Measurements from ENCODE around the gene GAA. TPM values are rescaled to one million over a fixed set of nuclear protein-coding genes. Genes with fewer than 3 reads are reported as not detected.

GAA gene
- total and polyA plus RNA-seq, 11 donors: 27.5 to 109 (median 46.0) TPM

GRCh38 chr17:80104321-80104955 lies 3.1 kb downstream of the GAA start:
- WGBS, 4 donors: 61 to 70% (median 66%) methylated on average over 23 to 26 of the region's 26 CpGs
- H3K36me3 ChIP-seq: peaks cover 0 to 22% (median 0%) of the 10 kb centered on the region in 9 donors
- no peak for DNase-seq
- intact Hi-C loops (cut with DNase I): loop anchor here in 3 of 10 donors (5.0 kb wide), 3 partner anchors 43 to 158 kb away; partner anchors contain the start of genes EIF4A3 (in 3 of the 3) and RNF213 (in 2 of the 3)
- ATAC-seq: no peak
- H3K9me3 ChIP-seq: no peaks in the 10 kb centered on the region
- H3K27ac ChIP-seq: no peak overlapping the region
- TF ChIP-seq POLR2A (IDR thresholded peaks at IDR 0.05): no peak
- TF ChIP-seq, protein P1, sequence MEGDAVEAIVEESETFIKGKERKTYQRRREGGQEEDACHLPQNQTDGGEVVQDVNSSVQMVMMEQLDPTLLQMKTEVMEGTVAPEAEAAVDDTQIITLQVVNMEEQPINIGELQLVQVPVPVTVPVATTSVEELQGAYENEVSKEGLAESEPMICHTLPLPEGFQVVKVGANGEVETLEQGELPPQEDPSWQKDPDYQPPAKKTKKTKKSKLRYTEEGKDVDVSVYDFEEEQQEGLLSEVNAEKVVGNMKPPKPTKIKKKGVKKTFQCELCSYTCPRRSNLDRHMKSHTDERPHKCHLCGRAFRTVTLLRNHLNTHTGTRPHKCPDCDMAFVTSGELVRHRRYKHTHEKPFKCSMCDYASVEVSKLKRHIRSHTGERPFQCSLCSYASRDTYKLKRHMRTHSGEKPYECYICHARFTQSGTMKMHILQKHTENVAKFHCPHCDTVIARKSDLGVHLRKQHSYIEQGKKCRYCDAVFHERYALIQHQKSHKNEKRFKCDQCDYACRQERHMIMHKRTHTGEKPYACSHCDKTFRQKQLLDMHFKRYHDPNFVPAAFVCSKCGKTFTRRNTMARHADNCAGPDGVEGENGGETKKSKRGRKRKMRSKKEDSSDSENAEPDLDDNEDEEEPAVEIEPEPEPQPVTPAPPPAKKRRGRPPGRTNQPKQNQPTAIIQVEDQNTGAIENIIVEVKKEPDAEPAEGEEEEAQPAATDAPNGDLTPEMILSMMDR (IDR thresholded peaks at IDR 0.05): no peak
- H3K4me3 ChIP-seq: no peak overlapping the region
- peaks cover 0 to 23% (median 7%) of the 10 kb centered on the region in 12 donors for H3K4me1 ChIP-seq
- no peaks in the 10 kb centered on the region for H3K27me3 ChIP-seq

DNA sequence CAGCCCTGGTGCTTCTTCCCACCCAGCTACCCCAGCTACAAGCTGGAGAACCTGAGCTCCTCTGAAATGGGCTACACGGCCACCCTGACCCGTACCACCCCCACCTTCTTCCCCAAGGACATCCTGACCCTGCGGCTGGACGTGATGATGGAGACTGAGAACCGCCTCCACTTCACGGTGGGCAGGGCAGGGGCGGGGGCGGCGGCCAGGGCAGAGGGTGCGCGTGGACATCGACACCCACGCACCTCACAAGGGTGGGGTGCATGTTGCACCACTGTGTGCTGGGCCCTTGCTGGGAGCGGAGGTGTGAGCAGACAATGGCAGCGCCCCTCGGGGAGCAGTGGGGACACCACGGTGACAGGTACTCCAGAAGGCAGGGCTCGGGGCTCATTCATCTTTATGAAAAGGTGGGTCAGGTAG lies 3.6 kb downstream of the GAA start:
- Histone ChIP-seq H3K4me1 (peaks cover 0 to 23% (median 7%) of the 10 kb centered on the region in 12 donors), H3K27ac (no peak overlapping the region), H3K36me3 (peaks cover 0 to 22% (median 0%) of the 10 kb centered on the region in 9 donors), H3K9me3 (no peaks in the 10 kb centered on the region), H3K27me3 (no peaks in the 10 kb centered on the region), H3K4me3 (no peak overlapping the region)
- 84 to 88% (median 86%) methylated on average over 18 of the region's 18 CpGs for WGBS, 4 donors
- DNase-seq (peak in 1 of 5 donors; percentile 28), ATAC-seq (no peak)
- intact Hi-C loops (cut with DNase I): loop anchor here in 3 of 10 donors (5.0 kb wide), 3 partner anchors 42 to 157 kb away; partner anchors contain the start of genes EIF4A3 (in 3 of the 3) and RNF213 (in 2 of the 3)
- TF ChIP-seq POLR2A (IDR thresholded peaks at IDR 0.05): no peak
- TF ChIP-seq, protein P1 (IDR thresholded peaks at IDR 0.05): no peak

- peak in 2 of 5 donors; percentile 38 to 58 for DNase-seq
- no peak for ATAC-seq
- H3K9me3 ChIP-seq: no peaks in the 10 kb centered on the region
- no peak overlapping the region for H3K27ac ChIP-seq
- WGBS, 4 donors: 41 to 69% (median 58%) methylated on average over 27 to 29 of the region's 29 CpGs
- H3K27me3 ChIP-seq: no peaks in the 10 kb centered on the region
- H3K4me3 ChIP-seq: no peak overlapping the region
- H3K4me1 ChIP-seq: peaks cover 0 to 20% (median 7%) of the 10 kb centered on the region in 12 donors
- TF ChIP-seq, protein P1 (IDR thresholded peaks at IDR 0.05): no peak
- no peak for TF ChIP-seq POLR2A (IDR thresholded peaks at IDR 0.05)
- peaks cover 0 to 26% (median 0%) of the 10 kb centered on the region in 9 donors for H3K36me3 ChIP-seq
- intact Hi-C loops (cut with DNase I): no loop called here
Observed at GRCh38 chr17:80105762-80106161, 4.4 kb downstream of the GAA start.

GRCh38 chr17:80106176-80106575 lies 4.8 kb downstream of the GAA start:
- Histone ChIP-seq H3K4me3 (no peak overlapping the region), H3K4me1 (peaks cover 0 to 16% (median 7%) of the 10 kb centered on the region in 12 donors), H3K9me3 (no peaks in the 10 kb centered on the region), H3K27ac (no peak overlapping the region), H3K27me3 (no peaks in the 10 kb centered on the region), H3K36me3 (peaks cover 0 to 26% (median 0%) of the 10 kb centered on the region in 9 donors)
- TF ChIP-seq POLR2A (IDR thresholded peaks at IDR 0.05): no peak
- TF ChIP-seq, protein P1 (IDR thresholded peaks at IDR 0.05): no peak
- ATAC-seq: no peak
- WGBS, 4 donors: 74 to 81% (median 81%) methylated on average over 9 to 10 of the region's 10 CpGs
- intact Hi-C loops (cut with DNase I): no loop called here
- peak in 1 of 5 donors; percentile 20 for DNase-seq
